GM12873 (cell line): ENCODE results near the gene POLN.

Experiments
- TF ChIP-seq, protein P1 (sequence below): IDR thresholded peaks from 2 replicates; pipeline ENCODE4 v1.5.1; 2012; ENCODE audit warnings: low read depth, mild to moderate bottlenecking, moderate library complexity, low read length, control low read depth; ENCODE audit not compliant: insufficient read depth; ENCODE audit errors: missing control alignments

The POLN gene

DNA sequence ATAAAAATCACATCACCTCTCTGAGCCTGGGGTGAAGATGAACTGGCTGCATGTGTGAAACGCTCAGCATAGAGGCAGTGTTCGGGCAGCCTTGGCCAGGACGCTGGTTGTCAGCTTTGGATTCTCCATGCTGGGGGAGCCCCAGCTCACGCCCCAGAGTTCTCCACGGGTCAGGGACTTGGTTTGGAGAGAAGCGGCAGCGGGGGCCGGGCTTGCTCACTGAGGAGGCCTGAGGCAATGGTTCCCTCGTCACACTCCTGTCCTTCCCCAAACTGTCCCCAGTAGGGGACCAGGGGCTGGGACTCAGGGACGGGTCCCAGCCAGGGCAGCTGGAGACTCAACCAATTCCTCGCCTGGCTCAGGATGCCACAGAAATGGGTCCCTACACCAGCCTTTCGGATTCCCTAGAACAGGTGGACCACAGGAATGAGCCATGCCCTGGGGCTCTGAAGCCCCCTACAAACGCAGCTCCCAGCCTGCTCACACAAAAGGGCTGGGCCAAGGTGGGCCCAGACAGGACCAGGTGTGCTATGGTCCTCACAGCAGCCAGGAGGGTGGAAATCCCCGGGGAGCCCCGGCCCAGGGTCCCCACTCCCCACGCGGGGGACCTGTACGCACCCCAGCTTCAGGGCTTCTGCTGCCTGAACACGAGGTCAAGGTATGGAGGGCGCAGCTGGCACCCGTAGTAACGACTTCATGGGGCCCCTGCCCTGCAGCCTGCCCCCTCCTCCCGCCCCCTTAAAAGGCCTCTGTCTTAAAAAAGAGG lies 18.6 kb upstream of the POLN start:
- TF ChIP-seq, protein P1, sequence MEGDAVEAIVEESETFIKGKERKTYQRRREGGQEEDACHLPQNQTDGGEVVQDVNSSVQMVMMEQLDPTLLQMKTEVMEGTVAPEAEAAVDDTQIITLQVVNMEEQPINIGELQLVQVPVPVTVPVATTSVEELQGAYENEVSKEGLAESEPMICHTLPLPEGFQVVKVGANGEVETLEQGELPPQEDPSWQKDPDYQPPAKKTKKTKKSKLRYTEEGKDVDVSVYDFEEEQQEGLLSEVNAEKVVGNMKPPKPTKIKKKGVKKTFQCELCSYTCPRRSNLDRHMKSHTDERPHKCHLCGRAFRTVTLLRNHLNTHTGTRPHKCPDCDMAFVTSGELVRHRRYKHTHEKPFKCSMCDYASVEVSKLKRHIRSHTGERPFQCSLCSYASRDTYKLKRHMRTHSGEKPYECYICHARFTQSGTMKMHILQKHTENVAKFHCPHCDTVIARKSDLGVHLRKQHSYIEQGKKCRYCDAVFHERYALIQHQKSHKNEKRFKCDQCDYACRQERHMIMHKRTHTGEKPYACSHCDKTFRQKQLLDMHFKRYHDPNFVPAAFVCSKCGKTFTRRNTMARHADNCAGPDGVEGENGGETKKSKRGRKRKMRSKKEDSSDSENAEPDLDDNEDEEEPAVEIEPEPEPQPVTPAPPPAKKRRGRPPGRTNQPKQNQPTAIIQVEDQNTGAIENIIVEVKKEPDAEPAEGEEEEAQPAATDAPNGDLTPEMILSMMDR = no peak

DNA sequence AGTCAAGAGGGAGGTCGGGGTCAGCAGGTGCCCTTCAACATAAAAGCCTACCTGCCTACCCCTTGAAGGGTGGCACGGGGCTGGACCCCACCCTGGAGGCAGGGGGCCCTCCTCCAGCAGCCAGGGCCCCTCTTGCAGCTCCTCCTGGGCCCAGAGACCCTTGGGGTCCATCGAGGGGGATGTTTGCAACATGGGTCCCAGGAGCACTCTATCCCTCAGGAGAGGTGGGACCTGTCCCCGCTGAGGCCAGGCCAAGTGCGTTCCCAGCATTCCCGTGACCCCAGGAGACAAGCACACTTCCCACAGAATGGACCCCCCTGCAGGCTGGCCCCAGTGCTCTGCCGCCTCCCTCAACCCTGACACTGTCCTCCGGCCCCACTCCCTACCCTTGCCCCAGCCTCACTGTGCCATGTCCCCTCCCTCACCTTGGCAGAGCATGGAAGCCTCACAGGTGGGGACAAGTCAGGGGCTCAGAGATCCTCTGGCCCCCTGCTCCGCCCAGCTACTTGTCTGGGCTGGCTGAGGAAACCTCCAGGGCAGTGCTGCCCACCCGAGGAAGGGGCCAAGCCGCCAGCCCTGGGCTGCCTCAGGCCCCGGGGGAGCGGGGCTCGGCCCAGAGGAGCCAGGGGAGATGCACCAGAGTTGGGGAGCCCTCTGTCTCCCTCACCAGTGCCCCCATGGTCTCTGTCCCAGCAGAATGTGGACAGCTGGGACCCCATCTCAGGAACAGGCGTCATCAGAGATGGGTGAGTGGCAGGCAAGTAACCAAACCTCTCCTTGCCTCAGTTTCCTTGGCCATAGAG lies 17.8 kb upstream of the POLN start:
- TF ChIP-seq, protein P1 = no peak

DNA sequence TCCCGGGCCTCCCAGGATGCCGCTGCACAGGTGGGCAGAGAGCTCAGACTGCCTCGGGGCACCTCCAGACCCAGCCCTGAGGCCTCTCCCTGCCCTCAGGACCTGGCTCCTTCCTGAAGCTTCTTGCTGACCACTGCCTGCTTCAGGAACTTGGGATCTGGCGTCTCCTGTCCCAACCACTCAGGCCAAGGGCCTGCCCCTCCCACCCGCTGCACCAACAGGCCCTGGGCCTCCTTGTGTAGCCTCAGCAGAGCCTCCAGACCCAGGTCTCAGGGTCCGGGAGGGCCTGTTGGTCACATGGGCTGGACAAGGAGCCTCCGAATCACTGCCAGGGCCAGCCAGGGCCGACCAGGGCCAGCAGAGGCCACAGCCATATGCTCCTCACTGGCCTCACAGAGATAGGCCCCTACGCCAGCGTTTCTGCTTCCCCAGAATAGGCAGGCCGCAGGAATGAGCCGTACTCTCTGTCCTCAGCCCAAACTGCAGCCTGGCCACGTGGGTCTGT lies 17.2 kb upstream of the POLN start:
- TF ChIP-seq, protein P1 = no peak

DNA sequence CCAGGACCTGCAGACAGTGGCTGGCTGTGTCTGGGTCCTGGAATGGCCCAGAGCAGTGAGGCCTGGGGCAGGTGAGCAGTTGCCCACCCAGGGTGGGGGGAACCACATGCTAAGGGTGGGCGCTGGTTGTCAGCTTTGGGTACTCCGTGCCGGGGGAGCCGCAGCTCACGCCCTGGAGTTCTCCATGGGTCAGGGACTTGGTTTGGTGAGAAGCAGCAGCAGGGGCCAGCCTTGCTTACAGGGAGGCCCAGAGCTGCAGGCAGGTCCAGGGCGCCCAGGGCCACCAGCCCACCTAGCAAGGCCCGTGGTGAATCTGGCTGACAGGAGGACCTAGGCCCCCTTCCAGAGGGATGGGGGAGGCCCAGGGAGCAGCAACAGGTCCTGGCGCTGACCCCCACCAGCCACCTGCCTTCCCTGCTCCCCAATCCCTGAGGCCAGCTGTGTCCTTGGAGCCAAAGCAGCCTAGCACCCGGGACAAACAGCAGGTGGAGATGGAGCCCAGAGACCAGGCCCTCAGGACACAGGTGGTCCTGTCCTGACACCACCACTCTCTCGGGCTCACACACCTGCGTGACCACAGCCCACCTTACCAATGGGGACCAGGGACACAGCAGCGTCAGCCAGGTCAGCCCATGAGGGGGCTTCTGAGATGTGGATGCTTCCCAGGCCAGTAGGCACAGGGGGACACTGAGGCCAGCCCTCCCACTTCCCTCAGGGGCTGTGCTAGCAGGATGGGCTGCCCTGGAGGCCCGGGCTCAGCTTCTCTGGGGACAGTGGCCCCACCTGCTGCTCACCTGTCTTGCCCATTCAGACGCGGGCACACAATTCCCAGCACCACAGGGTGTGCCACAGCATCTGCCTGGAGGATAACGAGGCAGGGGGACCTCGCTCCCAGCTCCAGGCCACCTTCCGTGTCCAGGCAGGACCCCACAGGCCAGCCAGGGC lies 16.4 kb upstream of the POLN start:
- TF ChIP-seq, protein P1 = no peak

DNA sequence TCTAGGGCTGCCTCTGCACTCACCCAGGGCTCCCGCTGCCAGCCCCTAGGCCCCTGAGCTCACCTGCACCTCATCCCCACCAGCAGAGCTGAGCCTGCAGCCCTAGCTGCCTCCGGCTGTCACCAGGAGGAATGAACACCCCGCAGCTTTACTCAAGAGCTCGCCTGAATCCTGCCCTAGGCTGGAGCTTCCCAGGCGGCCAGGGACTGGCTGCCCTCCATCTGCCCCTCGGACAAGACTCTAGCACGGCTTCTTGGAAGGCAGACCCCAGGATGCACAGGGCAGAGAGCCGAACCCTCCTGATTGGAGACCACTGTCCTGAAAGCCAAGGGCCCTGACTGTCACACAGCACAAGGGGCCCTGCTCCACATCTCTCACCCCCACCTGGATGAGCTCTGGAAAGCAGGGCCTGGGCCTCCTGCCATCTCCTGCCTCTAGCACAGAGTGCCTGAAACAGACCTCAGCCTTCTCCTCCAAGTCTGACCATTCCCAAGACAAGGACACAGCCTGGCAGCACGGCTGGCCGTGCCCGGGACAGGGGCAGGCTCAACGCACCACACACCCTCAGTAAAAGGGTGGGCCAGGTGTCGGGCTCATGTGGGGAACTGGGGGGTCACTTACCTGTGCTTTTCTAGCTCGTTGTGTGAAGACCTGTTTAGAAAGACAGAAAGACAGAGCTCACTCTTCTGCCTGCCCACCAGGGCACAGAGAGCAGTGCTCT lies 15.6 kb upstream of the POLN start:
- TF ChIP-seq, protein P1 = no peak

DNA sequence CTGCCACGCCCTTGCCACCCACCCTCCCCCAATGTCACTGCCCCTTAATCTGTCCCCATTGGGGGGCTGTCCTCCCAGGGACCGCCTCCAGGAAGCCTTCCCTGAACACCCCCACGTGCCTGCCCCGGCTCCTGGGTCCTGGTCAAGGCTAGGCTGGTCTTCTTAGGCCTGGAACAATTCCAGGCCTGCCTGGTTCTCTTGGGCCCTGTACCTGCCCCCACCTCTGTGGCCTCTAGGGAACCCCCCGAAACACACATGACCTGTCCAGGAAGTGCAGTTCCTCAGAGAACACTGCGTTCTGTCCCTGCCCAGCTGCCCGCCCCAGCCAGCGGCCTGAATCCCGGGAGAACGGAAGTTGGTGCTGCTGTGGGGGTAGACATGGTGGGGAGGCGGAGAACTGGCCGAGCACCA lies 14.9 kb upstream of the POLN start:
- TF ChIP-seq, protein P1 = no peak
